Neural cell (in vitro differentiated cells): ENCODE data around the gene TRIM47.

Source experiments
- POLR2AphosphoS5 ChIP-seq: IDR thresholded peaks from 2 replicates; pipeline ENCODE4 v1.6.1; 2012
- TF ChIP-seq, protein P1 (sequence below): fragments of 450-650 bp; IDR thresholded peaks from 2 replicates; pipeline ENCODE4 v1.5.1; 2014; ENCODE audit warnings: antibody characterized with exemption, mild to moderate bottlenecking, moderate library complexity; ENCODE audit not compliant: poor library complexity, severe bottlenecking

DNA sequence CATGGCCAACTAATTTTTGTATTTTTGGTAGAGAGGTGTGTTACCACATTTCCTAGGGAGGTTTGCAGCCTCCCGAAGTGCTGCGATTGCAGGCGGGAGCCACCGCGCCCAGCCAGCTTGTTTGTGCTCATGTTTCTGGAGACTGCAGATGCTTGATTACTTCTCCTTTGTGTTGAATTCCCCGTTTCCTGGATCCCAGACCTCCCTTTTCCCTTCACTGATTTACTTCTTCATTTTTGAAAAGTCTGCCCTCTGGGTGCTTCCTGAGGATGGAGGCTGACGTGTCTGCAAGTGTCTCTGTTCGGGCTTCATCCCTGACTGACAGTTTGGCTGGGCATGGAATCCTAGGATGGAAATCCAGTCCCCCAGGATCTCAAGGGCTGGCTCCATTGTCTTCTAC, 7.0 kb upstream of the TRIM47 start:
- TF ChIP-seq POLR2AphosphoS5: no peak
- TF ChIP-seq, protein P1, sequence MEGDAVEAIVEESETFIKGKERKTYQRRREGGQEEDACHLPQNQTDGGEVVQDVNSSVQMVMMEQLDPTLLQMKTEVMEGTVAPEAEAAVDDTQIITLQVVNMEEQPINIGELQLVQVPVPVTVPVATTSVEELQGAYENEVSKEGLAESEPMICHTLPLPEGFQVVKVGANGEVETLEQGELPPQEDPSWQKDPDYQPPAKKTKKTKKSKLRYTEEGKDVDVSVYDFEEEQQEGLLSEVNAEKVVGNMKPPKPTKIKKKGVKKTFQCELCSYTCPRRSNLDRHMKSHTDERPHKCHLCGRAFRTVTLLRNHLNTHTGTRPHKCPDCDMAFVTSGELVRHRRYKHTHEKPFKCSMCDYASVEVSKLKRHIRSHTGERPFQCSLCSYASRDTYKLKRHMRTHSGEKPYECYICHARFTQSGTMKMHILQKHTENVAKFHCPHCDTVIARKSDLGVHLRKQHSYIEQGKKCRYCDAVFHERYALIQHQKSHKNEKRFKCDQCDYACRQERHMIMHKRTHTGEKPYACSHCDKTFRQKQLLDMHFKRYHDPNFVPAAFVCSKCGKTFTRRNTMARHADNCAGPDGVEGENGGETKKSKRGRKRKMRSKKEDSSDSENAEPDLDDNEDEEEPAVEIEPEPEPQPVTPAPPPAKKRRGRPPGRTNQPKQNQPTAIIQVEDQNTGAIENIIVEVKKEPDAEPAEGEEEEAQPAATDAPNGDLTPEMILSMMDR: no peak
